ENCODE results near the gene SELENBP1.
"Not testable (repeated sequence)": the region's sequence is repeated elsewhere in the genome, so short reads cannot be mapped to it uniquely, and the experiment has no call there.

The SELENBP1 gene

GRCh38 chr1:151377150-151377884 is 4.8 kb upstream of the SELENBP1 start:
- DNase-seq: no peak

DNA sequence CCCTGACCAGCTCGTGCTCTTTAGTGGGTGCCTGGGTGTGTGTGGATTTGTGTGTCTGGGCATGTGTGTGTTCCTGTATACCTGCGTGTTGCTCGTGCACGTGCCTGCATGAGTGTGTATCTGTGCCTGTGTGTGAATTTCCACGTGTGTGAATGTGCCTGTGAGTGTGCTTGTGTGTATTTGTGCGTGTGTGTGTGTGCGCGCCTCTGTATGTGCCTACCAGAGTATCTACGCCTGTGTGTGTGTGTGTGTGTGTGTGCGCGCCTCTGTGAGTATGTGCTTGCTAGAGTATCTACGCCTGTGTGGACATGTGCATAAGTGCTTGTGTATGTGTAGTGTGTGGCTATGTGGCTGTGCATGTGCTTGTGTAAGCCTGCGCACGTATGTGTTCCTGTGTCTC is 691 bp upstream of the SELENBP1 start:
- DNase-seq: no peak

GRCh38 chr1:151371370-151372057 is 991 bp downstream of the SELENBP1 start:
- no peak for DNase-seq

GRCh38 chr1:151370211-151370911 is 2.1 kb downstream of the SELENBP1 start:
- no peak for DNase-seq

GRCh38 chr1:151369621-151370048 is 2.9 kb downstream of the SELENBP1 start:
- no peak for DNase-seq

DNA sequence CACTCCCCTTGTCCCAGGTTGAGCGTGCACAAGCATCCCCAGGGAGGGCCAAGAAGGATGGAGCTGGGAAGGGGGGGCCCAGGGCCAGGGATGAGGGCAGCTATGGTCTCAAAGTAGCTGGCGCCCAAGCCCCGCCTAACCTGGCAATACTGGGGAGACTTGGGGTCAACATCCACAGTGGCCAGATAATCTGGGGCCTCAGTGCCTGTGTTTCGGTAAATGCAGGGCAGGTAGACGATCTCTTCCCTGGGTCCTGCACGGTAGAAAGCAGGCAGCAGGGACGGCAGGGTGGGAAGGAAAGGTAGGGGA is 3.2 kb downstream of the SELENBP1 start:
- no peak for DNase-seq

DNA sequence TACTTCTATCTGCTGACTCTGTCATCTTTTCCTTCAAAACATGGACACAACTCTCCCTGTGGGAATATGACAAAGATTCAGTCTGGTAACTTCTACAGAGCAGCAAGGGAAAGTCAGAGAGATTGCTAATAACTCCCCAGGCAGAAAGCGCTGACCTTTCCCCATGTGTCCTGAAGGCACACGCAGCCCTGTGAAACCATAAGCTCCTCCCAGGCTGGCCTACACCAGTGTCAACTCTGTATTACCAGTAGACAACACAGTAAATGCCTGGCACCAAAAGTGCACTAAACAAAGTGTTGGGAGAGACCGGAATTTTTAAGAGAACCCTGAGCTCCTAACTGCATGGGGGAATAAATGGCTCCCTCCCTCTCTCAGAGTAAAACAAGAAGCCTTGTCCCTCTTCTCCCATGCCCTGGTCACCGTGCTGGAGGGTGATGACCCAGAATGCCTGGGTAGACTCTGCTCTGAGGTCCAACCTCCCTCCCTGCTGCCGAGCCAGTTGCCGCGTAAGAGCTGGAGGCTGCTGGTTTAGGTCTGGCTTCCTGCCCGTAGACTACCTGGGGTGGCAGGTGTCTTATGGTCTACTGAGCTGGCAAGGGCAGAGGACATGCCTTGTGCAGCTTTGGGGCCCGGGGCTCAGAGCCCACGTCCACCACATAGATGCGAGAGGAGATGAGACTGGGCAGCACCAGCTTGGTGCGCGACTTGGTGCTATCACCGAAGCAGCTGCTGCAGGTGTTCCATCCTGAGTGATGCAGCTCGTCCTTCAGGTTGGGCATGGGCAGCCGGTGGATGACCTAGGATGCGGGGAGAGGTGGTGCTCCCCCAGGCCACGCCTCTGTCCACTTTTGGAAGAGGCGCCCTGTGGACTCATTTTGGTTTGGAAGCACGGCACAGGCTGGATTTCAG is 3.9 kb downstream of the SELENBP1 start:
- DNase-seq: no peak

DNA sequence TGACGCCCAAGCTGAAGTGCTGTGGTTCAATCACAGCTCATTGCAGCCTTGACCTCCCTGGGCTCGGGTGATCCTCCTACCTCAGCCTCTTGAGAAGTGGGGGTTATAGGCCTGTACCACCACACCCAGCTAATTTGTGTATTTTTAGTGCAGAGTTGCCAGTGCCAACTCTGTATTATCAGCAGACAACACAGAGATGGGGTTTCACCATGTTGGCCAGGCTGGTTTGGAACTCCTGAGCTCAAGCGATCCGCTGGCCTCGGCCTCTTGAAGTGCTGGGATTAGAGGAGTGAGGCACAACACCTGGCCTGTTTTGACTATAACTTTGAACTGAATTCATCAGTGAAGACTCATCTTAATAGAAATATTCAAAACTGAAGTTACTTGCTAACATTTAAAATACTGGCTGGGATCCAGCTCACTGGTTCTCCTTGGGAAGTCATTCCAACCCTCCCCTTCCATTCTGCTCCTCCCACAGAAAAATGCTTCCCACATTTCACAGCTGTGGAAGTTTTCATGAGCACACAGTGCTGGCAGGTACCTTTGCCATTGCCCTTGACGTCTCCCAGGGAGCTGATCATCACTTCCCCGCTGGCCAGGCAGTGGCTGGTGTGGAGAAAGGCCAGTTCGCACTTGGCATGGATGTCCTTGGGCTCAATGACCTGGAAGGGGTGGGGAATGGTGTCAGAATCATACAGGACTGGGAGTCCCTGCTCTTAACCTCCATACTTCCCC is 4.7 kb downstream of the SELENBP1 start:
- DNase-seq: no peak

GRCh38 chr1:151364996-151365395 is 7.5 kb downstream of the SELENBP1 start:
- no peak for DNase-seq

GRCh38 chr1:151362308-151363155 is 10.0 kb downstream of the SELENBP1 start:
- no peak for DNase-seq

DNA sequence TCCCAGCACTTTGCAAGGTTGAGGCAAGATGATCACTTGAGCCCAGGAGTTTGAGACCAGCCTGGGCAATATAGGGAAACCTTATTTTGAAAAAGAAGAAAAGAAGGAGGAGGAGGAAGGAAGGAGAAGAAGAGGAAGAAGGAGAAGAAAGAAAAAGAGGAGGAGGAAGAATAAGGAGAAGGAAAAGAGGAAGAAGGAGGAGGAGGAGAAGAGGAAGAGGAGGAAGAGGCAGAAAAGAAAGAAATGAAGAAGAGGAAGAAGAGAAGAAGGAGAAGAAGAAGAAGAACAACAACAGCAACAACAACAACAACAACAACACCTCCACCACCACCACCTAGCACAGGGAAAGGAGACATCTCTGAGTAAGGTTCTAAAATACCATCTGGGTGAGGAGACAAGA is 10.6 kb downstream of the SELENBP1 start:
- DNase-seq: no peak

DNA sequence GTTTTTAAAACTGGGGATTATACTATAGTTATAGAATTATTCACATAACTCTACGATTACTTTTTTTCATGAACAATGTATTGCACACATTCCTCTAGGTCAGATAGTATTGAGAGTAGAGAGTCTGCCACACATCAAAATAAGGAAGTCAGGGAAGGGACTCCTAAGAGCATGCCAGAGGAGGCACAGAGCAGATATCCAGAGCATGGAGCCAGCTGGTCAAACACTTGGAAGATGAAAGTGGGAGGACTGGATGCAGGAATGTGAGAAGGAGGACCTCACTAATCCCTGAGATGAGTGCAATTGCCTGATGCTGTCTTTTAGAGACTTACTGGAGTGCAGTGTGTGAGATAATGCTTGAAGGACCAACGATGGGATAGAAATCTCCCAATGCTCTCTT is 15.8 kb downstream of the SELENBP1 start:
- no peak for DNase-seq

- DNase-seq: no peak
Observed at GRCh38 chr1:151352021-151352718, 20.3 kb downstream of the SELENBP1 start.

DNA sequence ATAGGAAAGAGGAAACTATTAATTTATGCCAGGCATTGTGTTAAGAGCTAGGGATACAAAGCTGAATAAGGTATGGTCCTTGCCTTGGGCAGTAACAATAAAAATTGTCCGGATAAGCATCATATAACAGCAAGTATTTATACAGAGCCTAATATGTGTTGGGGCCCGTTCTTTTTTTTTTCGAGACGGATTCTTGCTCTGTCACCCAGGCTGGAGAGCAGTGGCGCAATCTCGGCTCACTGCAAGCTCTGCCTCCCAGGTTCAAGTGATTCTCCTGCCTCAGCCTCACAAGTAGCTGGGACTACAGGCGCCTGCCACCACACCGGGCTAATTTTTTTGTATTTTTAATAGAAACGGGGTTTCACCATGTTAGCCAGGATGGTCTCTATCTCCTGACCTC is 22.2 kb downstream of the SELENBP1 start:
- DNase-seq: not testable (repeated sequence)

DNA sequence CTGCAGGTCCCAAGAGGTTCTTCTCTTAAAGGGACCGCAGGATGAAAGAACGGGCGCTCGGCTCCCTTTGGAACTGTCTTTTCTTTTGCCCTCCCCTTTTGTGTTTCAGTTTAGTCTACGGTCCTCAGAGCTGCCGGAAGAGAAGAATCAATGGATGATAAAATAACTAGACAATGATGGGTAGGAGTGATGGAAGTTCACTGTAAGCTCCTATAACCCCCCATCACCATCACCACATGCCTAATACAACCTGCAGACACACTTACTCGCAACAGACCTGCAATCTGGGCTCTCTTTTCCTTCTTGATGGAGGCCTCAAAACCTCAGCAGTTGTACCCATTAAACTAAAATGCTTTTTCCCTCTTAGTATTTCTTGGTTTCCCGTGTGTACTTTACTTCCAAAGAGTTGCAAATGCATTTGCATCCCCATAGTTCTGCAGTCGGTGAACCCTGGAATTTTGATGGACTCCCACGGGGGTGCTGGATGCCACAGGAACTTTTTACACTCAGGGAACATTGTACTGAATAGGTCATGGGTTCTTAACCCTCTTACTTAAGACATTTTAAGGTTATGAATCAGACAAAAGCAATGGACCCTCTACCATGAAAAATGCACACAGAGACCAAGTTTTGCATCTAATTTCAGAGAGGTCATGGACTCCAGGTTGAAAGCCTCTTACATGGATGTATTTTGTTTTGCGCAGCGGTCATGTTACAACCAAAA is 24.8 kb downstream of the SELENBP1 start:
- no peak for DNase-seq

- peak; percentile 99 for DNase-seq
Observed at GRCh38 chr1:151346769-151347522, 25.6 kb downstream of the SELENBP1 start, which contains the start of gene RFX5. Gene RFX5, minus strand, starts transcription at chr1:151347252. Its CDS starts 932 bp downstream, at chr1:151346320.

DNA sequence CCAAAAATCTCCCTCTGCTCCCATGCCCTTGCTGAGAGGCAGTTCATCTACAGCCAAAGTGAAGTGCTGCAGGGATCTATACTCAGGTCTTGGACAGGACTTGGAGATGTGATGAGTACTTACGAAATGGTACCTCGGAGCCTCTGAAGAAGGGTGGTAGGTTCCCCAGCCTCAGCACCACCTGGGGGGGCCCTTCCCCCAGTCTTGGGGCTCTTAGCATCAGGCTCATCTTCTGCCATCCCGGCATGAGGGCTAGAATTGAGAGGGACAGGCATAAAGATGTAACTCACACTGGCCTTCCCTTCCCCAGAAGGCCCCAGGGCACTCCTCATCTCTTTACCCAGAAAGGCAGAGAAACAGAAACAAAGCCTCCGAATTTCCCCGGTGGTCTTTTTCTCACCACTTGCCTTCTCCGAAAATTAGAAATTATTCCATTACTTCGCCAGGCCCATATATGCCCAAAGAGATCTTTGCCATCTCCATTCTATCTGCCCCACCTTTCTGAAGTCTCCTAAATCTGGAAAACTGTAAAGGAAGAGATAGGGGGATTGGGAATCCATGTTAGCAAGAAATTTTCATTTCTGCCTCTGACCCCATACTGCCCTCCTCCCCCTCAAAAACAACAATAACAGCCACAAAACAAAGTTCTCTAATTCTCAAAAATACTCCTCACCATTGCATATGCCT is 26.3 kb downstream of the SELENBP1 start:
- DNase-seq: no peak

GRCh38 chr1:151344291-151344690 is 28.2 kb downstream of the SELENBP1 start:
- no peak for DNase-seq
